B cell (primary cell): ENCODE results near the gene CDH13. TPM values are rescaled to one million over a fixed set of nuclear protein-coding genes. Genes with fewer than 3 reads are reported as not detected.

Source experiments
- ATAC-seq: fragments of 200-7000 bp; cut with Tn5 transposase; one replicate; pipeline ENCODE4 v1.10.0; 2021; ENCODE audit warnings: low read depth, mild to moderate bottlenecking, moderate number of reproducible peaks, moderate library complexity
- CTCF ChIA-PET: fragments of 350-600 bp; sonication (Branson Sonifier 250); formaldehyde crosslinking; loops from one replicate; lab custom pipeline; 2021; ENCODE audit warnings: antibody characterized with exemption, inconsistent platforms; lab: Charles Lee
- POLR2A ChIA-PET: fragments of 350-600 bp; sonication (Branson Sonifier 250); formaldehyde crosslinking; loops from one replicate; lab custom pipeline; 2021; ENCODE audit warnings: antibody characterized with exemption; lab: Charles Lee
- DNase-seq: peaks from one replicate; pipeline ENCODE4 v3.0.0; 2013
- H2AFZ ChIP-seq: 2 replicates; pipeline ENCODE4 v1.6.1; 2012; ENCODE audit warnings: mild to moderate bottlenecking, low read depth, low read length; ENCODE audit not compliant: insufficient read depth, poor library complexity, severe bottlenecking
- H3K27ac ChIP-seq, 2 donors: 1 replicate in 1 of 2; 2 replicates in 1 of 2; pipeline ENCODE4 v1.5.1; 2012 to 2013; ENCODE audit warnings: low read length in 2 of 2, mild to moderate bottlenecking in 2 of 2, moderate library complexity in 1 of 2
- H3K27me3 ChIP-seq, 4 experiments: fragments of 200-600 bp in 1 of 4; sonication (generic) in 1 of 4; replicated peaks in 1 of 4; 1 replicate in 2 of 4; 2 replicates in 2 of 4; pipeline versions ENCODE4 v1.6.1 to v1.7.0; 2013 to 2016; ENCODE audit warnings: low read length in 3 of 4, mild to moderate bottlenecking in 2 of 4, mixed read lengths in 1 of 4, moderate library complexity in 1 of 4; ENCODE audit not compliant: insufficient read depth in 4 of 4, control insufficient read depth in 3 of 4; ENCODE audit errors: control extremely low read depth in 1 of 4
- H3K36me3 ChIP-seq, 2 experiments: replicated peaks in 1 of 2; 1 replicate in 1 of 2; 2 replicates in 1 of 2; pipeline versions ENCODE4 v1.6.1 to v1.7.1; 2013; ENCODE audit warnings: low read length in 1 of 2; ENCODE audit not compliant: insufficient read depth in 2 of 2, control insufficient read depth in 1 of 2; ENCODE audit errors: control extremely low read depth in 1 of 2, extremely low read depth in 1 of 2
- H3K4me1 ChIP-seq, 2 donors: fragments of 200-600 bp in 1 of 2; sonication (generic) in 1 of 2; 1 replicate in 1 of 2; 2 replicates in 1 of 2; pipeline versions ENCODE4 v1.5.1 to v1.6.1; 2013 to 2017; ENCODE audit warnings: low read length in 2 of 2; ENCODE audit not compliant: control insufficient read depth in 2 of 2, insufficient read depth in 2 of 2
- H3K4me2 ChIP-seq: replicated peaks from 2 replicates; pipeline ENCODE3; 2012; ENCODE audit warnings: mild to moderate bottlenecking, low read depth, low read length; ENCODE audit not compliant: poor library complexity, severe bottlenecking
- H3K4me3 ChIP-seq, 5 experiments: fragments of 200-600 bp in 1 of 5; sonication (generic) in 1 of 5; 1 replicate in 3 of 5; 2 replicates in 2 of 5; pipeline versions ENCODE4 v1.5.1 to v1.7.0; 2011 to 2016; ENCODE audit warnings: low read length in 4 of 5, mild to moderate bottlenecking in 4 of 5, low read depth in 2 of 5, control low read depth in 1 of 5, moderate library complexity in 1 of 5; ENCODE audit not compliant: insufficient read depth in 1 of 5; ENCODE audit errors: control extremely low read depth in 1 of 5, extremely low read depth in 1 of 5
- H3K79me2 ChIP-seq: fragments of 200-600 bp; sonication (generic); one replicate; pipeline ENCODE4 v1.6.0; 2016; ENCODE audit warnings: low read length; ENCODE audit not compliant: control insufficient read depth, insufficient read depth
- H3K9ac ChIP-seq: fragments of 200-600 bp; sonication (generic); 2 replicates; pipeline ENCODE4 v1.6.1; 2017; ENCODE audit warnings: mild to moderate bottlenecking, low read length, moderate library complexity
- H3K9me3 ChIP-seq, 3 donors: one replicate each; pipeline versions ENCODE4 v1.6.1 to v1.7.1; 2013; ENCODE audit warnings: low read length in 2 of 3; ENCODE audit not compliant: control insufficient read depth in 2 of 3, insufficient read depth in 1 of 3; ENCODE audit errors: control extremely low read depth in 1 of 3
- H4K20me1 ChIP-seq: 2 replicates; pipeline ENCODE4 v1.6.0; 2012; ENCODE audit warnings: mild to moderate bottlenecking, low read length; ENCODE audit not compliant: insufficient read depth, control insufficient read depth, poor library complexity, severe bottlenecking
- H3K27ac Mint-ChIP-seq: one replicate; pipeline ENCODE4 v1.8.0; 2021; ENCODE audit warnings: mixed read lengths
- H3K27me3 Mint-ChIP-seq: one replicate; pipeline ENCODE4 v1.8.0; 2021; ENCODE audit warnings: mixed read lengths
- H3K4me1 Mint-ChIP-seq: one replicate; pipeline ENCODE4 v1.8.0; 2021; ENCODE audit warnings: mixed read lengths
- H3K4me3 Mint-ChIP-seq: one replicate; pipeline ENCODE4 v1.8.0; 2021; ENCODE audit warnings: mixed read lengths
- H3K9me3 Mint-ChIP-seq: one replicate; pipeline ENCODE4 v1.8.0; 2022; ENCODE audit warnings: mixed read lengths; ENCODE audit not compliant: insufficient read depth
- CTCF ChIP-seq: fragments of 200-600 bp; IDR thresholded peaks from one replicate; pipeline ENCODE4 v1.8.0; 2022; ENCODE audit warnings: antibody characterized with exemption, mild to moderate bottlenecking
- EZH2 ChIP-seq: IDR thresholded peaks from 2 replicates; pipeline ENCODE4 v1.6.1; 2012; ENCODE audit warnings: borderline replicate concordance, low read depth, mild to moderate bottlenecking, moderate library complexity, low read length; ENCODE audit not compliant: insufficient read depth, poor library complexity, severe bottlenecking
- WGBS: methylation state at CpG from one replicate; pipeline ENCODE4 v1.1.5; 2013; ENCODE audit warnings: missing lambda C conversion rate; ENCODE audit not compliant: insufficient coverage; 5-methylcytosine and 5-hydroxymethylcytosine counted together
- intact Hi-C: fragments of 100-400 bp; cut with micrococcal nuclease; formaldehyde crosslinking; loops from one replicate; pipeline ENCODE4 v1.10.0; 2022
- polyA plus RNA-seq: library from polyadenylated mRNA; depleted of rRNA; stranded (reverse); fragments of >200 nt; gene quantifications from 2 replicates; pipeline ENCODE4 v1.2.3, GENCODE V29; 2012
- total RNA-seq, 2 donors: library from RNA; stranded (reverse); fragments of 120-200 nt in 1 of 2; gene quantifications; 1 replicate in 1 of 2; 2 replicates in 1 of 2; pipeline versions ENCODE4 v1.2.3 to v1.2.4, GENCODE V29; 2013 to 2022

The CDH13 gene
- total and polyA plus RNA-seq, 2 donors (not counting 1 experiment from before 2014, with no cell fraction given) = not detected

- H3K79me2 ChIP-seq = no peaks in the 10 kb centered on the region
- peaks cover 4% of the 10 kb centered on the region for H3K27me3 Mint-ChIP-seq
- no peak overlapping the region for H3K4me2 ChIP-seq
- ATAC-seq = no peak
- H3K27ac Mint-ChIP-seq = no peak overlapping the region
- no peak overlapping the region for H3K27ac ChIP-seq
- no peak for TF ChIP-seq EZH2
- no peak for TF ChIP-seq CTCF
- no peaks in the 10 kb centered on the region for H4K20me1 ChIP-seq
- H3K9me3 ChIP-seq = no peaks in the 10 kb centered on the region
- H3K9me3 Mint-ChIP-seq = no peaks in the 10 kb centered on the region
- H2AFZ ChIP-seq = no peak overlapping the region
- no peak overlapping the region for H3K9ac ChIP-seq
- no peaks in the 10 kb centered on the region for H3K4me1 Mint-ChIP-seq
- ChIA-PET POLR2A (no interaction called here), CTCF (no interaction called here)
- H3K4me1 ChIP-seq = no peaks in the 10 kb centered on the region
- WGBS = no CpG with 5 or more reads among the region's 2 CpGs
- intact Hi-C loops = no loop called here
- no peak overlapping the region for H3K4me3 ChIP-seq
- H3K4me3 Mint-ChIP-seq = no peak overlapping the region
- H3K36me3 ChIP-seq = no peaks in the 10 kb centered on the region
- H3K27me3 ChIP-seq = no peaks in the 10 kb centered on the region
- no peak for DNase-seq
Measured at GRCh38 chr16:83315271-83315670, 688.5 kb downstream of the CDH13 start.

GRCh38 chr16:83316458-83316857 is 689.7 kb downstream of the CDH13 start:
- Histone ChIP-seq H3K4me1 (no peaks in the 10 kb centered on the region), H3K27me3 (no peaks in the 10 kb centered on the region), H3K9me3 (no peaks in the 10 kb centered on the region), H2AFZ (no peak overlapping the region), H3K9ac (no peak overlapping the region), H3K79me2 (no peaks in the 10 kb centered on the region), H4K20me1 (no peaks in the 10 kb centered on the region), H3K4me2 (no peak overlapping the region), H3K4me3 (no peak overlapping the region), H3K36me3 (no peaks in the 10 kb centered on the region), H3K27ac (no peak overlapping the region)
- WGBS = 79% methylated on average over 2 of the region's 3 CpGs
- H3K27ac Mint-ChIP-seq = no peak overlapping the region
- ChIA-PET POLR2A (no interaction called here), CTCF (no interaction called here)
- no peak for TF ChIP-seq EZH2
- no peak for TF ChIP-seq CTCF
- no peaks in the 10 kb centered on the region for H3K9me3 Mint-ChIP-seq
- intact Hi-C loops = no loop called here
- H3K27me3 Mint-ChIP-seq = no peaks in the 10 kb centered on the region
- no peak for DNase-seq
- H3K4me3 Mint-ChIP-seq = no peak overlapping the region
- H3K4me1 Mint-ChIP-seq = no peaks in the 10 kb centered on the region
- no peak for ATAC-seq
